Spinal cord (tissue), 10 donors: ENCODE data around the gene EIF6. TPM values are rescaled to one million over a fixed set of nuclear protein-coding genes. Genes with fewer than 3 reads are reported as not detected.

Experiments used
- DNase-seq, 6 donors: peaks; one replicate each; pipeline versions ENCODE4 v3.0.0 to v3.0.0-alpha.2; 2013 to 2015; ENCODE audit warnings: low spot score in 6 of 6, low read depth in 4 of 6
- H3K27ac ChIP-seq: one replicate; pipeline ENCODE4 v1.5.1; 2013; ENCODE audit warnings: low read depth, low read length, control low read depth
- H3K27me3 ChIP-seq: one replicate; pipeline ENCODE4 v1.6.1; 2013; ENCODE audit warnings: low read length; ENCODE audit not compliant: control insufficient read depth, insufficient read depth
- H3K36me3 ChIP-seq: one replicate; pipeline ENCODE4 v1.6.1; 2013; ENCODE audit warnings: low read length; ENCODE audit not compliant: control insufficient read depth, insufficient read depth
- H3K4me1 ChIP-seq: one replicate; pipeline ENCODE4 v1.6.1; 2013; ENCODE audit warnings: low read length; ENCODE audit not compliant: control insufficient read depth, insufficient read depth
- H3K4me3 ChIP-seq: one replicate; pipeline ENCODE4 v1.5.1; 2013; ENCODE audit warnings: low read depth, low read length, control low read depth
- H3K9me3 ChIP-seq: one replicate; pipeline ENCODE4 v1.6.1; 2013; ENCODE audit warnings: low read length; ENCODE audit not compliant: control insufficient read depth, insufficient read depth
- WGBS: methylation state at CpG from one replicate; pipeline ENCODE4 v1.1.5; 2013; ENCODE audit warnings: missing lambda C conversion rate; ENCODE audit not compliant: insufficient coverage; 5-methylcytosine and 5-hydroxymethylcytosine counted together
- polyA plus RNA-seq, 2 donors: library from polyadenylated mRNA; unstranded; fragments of 120-200 nt; gene quantifications; one replicate each; pipeline ENCODE4 v1.2.1, GENCODE V29; 2013; ENCODE audit not compliant: insufficient read length in 2 of 2
- total RNA-seq, 2 donors: library from RNA; depleted of rRNA in 1 of 2; stranded (reverse); fragments of 120-200 nt in 1 of 2; fragments of >200 nt in 1 of 2; gene quantifications; one replicate each; pipeline versions ENCODE4 v1.2.3 to v1.2.4, GENCODE V29; 2013 to 2014
- donor health status: healthy.

The EIF6 gene
- total and polyA plus RNA-seq, 4 donors = 56.2 to 106 (median 102) TPM

DNA sequence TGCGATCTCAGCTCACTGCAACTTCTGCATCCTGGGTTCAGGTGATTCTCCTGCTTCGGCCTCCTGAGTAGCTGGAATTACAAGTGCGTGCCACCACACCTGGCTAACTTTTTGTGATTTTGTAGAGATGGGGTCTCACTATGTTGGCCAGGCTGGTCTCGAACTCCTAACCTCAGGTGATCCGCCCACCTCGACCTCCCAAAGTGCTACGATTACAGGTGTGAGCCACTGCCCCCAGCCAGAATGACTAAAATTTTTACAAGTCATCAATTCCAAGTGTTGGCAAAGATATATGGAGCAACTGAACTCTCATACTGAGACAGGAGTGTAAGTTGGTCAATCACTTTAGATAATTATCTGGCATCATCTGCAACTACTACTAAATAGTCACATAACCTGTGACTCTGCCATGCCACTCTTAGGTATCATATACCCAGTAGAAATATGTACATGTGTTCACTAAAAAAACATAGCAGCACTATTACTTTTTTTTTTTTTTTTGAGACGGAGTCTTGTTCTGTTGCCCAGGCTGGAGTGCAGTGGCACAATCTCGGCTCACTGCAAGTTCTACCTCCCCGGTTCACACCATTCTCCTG lies 3.0 kb downstream of the EIF6 start:
- Histone ChIP-seq H3K4me3 (no peak overlapping the region), H3K27ac (no peak overlapping the region), H3K36me3 (peaks cover 50% of the 10 kb centered on the region), H3K9me3 (no peaks in the 10 kb centered on the region), H3K27me3 (no peaks in the 10 kb centered on the region), H3K4me1 (peaks cover 34% of the 10 kb centered on the region)
- no peak for DNase-seq
- WGBS = 93% methylated on average over 7 of the region's 10 CpGs

- Histone ChIP-seq H3K9me3 (no peaks in the 10 kb centered on the region), H3K36me3 (peaks cover 61% of the 10 kb centered on the region), H3K4me3 (no peak overlapping the region), H3K27ac (no peak overlapping the region), H3K4me1 (peaks cover 43% of the 10 kb centered on the region), H3K27me3 (no peaks in the 10 kb centered on the region)
- 98% methylated on average over 6 of the region's 6 CpGs for WGBS
- DNase-seq = no peak
These were observed 4.0 kb downstream of the EIF6 start for GRCh38 chr20:35280523-35280922.

DNA sequence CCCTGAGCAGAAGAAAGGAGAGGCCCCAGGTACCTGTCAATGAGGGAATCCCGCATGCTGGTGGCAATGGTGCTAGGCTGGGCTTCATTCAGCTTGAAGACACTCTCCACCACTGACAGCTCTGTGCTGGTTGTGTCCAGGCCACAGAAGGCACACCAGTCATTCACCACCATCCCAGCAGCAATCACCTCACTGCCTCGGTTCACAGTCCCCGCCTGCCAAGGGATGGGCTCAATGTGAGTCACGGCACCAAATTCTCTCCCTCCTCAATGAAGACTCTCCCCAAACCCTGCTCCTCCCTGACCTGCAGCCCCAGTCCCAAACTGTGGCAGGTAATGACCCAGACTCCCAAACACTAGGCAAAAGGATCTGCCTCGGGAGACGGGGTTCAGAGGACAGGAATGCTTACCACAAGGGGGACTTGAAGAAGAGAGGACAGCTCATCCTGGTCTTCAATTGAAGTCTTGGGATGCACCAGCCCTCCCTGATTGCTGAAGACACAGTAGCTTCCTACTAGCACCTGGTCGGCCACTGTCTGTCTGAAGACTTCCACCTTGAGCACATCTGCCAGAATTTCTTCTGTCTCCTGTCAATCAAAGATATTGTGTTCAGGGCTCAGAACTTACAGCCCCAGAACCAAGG lies 4.9 kb downstream of the EIF6 start:
- Histone ChIP-seq H3K27me3 (no peaks in the 10 kb centered on the region), H3K4me1 (peaks cover 42% of the 10 kb centered on the region), H3K36me3 (peaks cover 70% of the 10 kb centered on the region), H3K27ac (no peak overlapping the region), H3K4me3 (no peak overlapping the region), H3K9me3 (no peaks in the 10 kb centered on the region)
- DNase-seq = no peak
- WGBS = 89% methylated on average over 7 of the region's 7 CpGs

DNA sequence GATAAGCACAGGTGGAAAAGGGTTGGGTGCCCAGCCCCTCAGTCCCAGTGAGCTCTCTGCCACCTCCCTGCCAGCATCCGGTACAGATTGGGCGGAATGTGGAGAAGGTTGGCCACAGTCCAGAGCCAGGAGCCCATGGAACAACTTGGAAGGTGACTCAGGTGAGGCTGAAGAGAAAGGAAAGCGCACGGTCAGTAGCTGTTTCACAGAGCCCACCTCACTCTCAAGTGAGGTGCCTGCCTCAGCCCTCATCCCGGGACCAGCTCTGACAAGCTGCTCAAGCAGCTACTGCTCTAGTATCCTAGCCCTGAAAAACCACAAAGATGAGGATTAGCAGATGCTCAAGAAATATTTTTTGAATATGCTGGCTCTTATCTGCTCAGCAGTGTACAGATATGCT lies 5.5 kb downstream of the EIF6 start:
- WGBS = 95% methylated on average over 3 of the region's 5 CpGs
- no peak for DNase-seq
- Histone ChIP-seq H3K27ac (no peak overlapping the region), H3K9me3 (no peaks in the 10 kb centered on the region), H3K4me3 (no peak overlapping the region), H3K4me1 (peaks cover 43% of the 10 kb centered on the region), H3K27me3 (no peaks in the 10 kb centered on the region), H3K36me3 (peaks cover 76% of the 10 kb centered on the region)

- Histone ChIP-seq H3K27me3 (no peaks in the 10 kb centered on the region), H3K27ac (peak within 1 kb of the TSS; percentile 88), H3K4me3 (peak within 1 kb of the TSS; percentile 61), H3K9me3 (no peaks in the 10 kb centered on the region), H3K4me1 (peaks cover 39% of the 10 kb centered on the region), H3K36me3 (peaks cover 77% of the 10 kb centered on the region)
- WGBS = under 1% methylated on average over 57 of the region's 76 CpGs
- DNase-seq = peak in 5 of 6 donors; percentile 74 to 97 (median 85)
These were observed 6.8 kb downstream of the EIF6 start, which contains the start of gene MMP24OS for GRCh38 chr20:35277531-35278395. Gene MMP24OS (minus strand): TSS chr20:35278122. CDS start chr20:35277929, 193 bp downstream.

DNA sequence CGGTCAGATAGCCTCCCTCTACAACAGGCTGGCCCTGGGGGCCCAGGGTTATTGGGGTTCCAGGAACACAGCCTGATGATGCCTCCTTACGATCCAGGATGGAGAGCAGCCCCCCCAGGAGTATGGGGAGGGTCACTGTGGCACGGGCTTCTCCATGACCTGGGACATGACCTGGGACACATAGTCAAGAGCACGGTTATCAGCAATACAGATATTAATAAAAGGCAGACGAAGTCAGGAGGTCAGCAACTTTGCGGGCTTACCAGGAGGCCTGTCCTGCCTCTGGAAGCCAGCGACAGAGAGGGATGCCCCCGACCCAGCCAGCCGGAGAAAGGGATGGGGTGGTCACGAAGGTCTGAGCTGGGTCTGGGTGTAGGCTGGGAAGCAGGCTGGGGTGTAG lies 7.4 kb downstream of the EIF6 start:
- no peaks in the 10 kb centered on the region for H3K9me3 ChIP-seq
- H3K4me1 ChIP-seq = peaks cover 39% of the 10 kb centered on the region
- H3K36me3 ChIP-seq = peaks cover 76% of the 10 kb centered on the region
- peak overlapping the region; percentile 61 for H3K4me3 ChIP-seq
- no peaks in the 10 kb centered on the region for H3K27me3 ChIP-seq
- H3K27ac ChIP-seq = peak overlapping the region; percentile 88
- DNase-seq = no peak
- WGBS = 22% methylated on average over 10 of the region's 10 CpGs

DNA sequence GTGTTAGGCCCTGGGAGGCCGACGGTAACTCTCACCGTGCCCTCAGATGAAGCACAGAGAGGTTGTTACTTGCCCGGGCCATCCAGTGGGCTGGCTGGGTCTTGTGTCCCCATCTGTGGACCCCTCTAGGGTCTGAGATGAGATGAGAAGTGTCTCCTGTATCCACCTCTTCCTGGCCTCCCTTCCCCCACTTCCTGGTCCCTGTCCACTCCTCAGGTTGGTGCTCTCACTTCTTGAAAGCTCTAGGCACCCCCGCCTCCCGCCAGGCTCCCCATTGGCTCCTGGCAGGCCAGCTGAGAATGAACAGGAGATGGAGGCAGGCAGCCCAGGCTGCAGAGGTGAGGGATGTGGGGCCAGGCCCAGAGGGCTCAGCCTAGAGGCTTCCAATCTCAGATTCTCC lies 8.2 kb downstream of the EIF6 start:
- no peak for DNase-seq
- peaks cover 39% of the 10 kb centered on the region for H3K4me1 ChIP-seq
- H3K9me3 ChIP-seq = no peaks in the 10 kb centered on the region
- peaks cover 77% of the 10 kb centered on the region for H3K36me3 ChIP-seq
- H3K4me3 ChIP-seq = no peak overlapping the region
- H3K27ac ChIP-seq = no peak overlapping the region
- 89% methylated on average over 4 of the region's 6 CpGs for WGBS
- no peaks in the 10 kb centered on the region for H3K27me3 ChIP-seq

- 85% methylated on average over 12 of the region's 12 CpGs for WGBS
- H3K4me3 ChIP-seq = no peak overlapping the region
- no peak overlapping the region for H3K27ac ChIP-seq
- H3K27me3 ChIP-seq = no peaks in the 10 kb centered on the region
- DNase-seq = no peak
- peaks cover 78% of the 10 kb centered on the region for H3K36me3 ChIP-seq
- peaks cover 39% of the 10 kb centered on the region for H3K4me1 ChIP-seq
- H3K9me3 ChIP-seq = no peaks in the 10 kb centered on the region
These were observed 8.8 kb downstream of the EIF6 start for GRCh38 chr20:35275741-35276251.

DNA sequence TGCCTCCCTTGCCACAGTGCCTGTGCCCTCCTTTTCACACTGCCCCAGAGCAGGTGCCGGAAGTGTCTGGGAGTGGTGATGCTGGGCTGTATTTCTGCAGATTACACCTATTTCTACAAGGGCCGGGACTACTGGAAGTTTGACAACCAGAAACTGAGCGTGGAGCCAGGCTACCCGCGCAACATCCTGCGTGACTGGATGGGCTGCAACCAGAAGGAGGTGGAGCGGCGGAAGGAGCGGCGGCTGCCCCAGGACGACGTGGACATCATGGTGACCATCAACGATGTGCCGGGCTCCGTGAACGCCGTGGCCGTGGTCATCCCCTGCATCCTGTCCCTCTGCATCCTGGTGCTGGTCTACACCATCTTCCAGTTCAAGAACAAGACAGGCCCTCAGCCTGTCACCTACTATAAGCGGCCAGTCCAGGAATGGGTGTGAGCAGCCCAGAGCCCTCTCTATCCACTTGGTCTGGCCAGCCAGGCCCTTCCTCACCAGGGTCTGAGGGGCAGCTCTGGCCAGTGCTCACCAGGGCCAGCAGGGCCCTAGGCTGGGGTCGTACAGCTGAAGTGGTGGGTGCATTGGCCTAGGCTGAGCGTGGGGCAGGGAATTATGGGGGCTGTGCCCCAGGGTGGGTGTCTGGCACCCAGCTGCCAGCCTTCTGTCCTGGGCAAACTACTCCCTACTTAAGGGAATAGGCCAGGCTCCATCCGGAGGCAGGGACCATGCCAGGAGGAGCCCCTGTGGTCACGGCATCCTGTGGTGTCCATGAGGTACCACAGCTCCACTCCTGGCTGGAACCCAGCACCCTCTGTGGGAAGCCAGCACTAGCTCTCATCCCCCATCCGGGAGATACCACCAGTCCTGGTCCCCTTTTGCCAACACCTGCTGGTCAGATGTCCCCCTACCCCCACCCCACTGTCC lies 10.1 kb downstream of the EIF6 start:
- Histone ChIP-seq H3K36me3 (peaks cover 78% of the 10 kb centered on the region), H3K27me3 (no peaks in the 10 kb centered on the region), H3K4me3 (no peak overlapping the region), H3K9me3 (no peaks in the 10 kb centered on the region), H3K4me1 (peaks cover 39% of the 10 kb centered on the region), H3K27ac (no peak overlapping the region)
- no peak for DNase-seq
- 87% methylated on average over 19 of the region's 24 CpGs for WGBS
